ENCODE measurements around the gene RNU2-1.

- TF ChIP-seq, protein P1, sequence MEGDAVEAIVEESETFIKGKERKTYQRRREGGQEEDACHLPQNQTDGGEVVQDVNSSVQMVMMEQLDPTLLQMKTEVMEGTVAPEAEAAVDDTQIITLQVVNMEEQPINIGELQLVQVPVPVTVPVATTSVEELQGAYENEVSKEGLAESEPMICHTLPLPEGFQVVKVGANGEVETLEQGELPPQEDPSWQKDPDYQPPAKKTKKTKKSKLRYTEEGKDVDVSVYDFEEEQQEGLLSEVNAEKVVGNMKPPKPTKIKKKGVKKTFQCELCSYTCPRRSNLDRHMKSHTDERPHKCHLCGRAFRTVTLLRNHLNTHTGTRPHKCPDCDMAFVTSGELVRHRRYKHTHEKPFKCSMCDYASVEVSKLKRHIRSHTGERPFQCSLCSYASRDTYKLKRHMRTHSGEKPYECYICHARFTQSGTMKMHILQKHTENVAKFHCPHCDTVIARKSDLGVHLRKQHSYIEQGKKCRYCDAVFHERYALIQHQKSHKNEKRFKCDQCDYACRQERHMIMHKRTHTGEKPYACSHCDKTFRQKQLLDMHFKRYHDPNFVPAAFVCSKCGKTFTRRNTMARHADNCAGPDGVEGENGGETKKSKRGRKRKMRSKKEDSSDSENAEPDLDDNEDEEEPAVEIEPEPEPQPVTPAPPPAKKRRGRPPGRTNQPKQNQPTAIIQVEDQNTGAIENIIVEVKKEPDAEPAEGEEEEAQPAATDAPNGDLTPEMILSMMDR (IDR thresholded peaks at IDR 0.05) = no peak
- no peak for TF ChIP-seq EP300 (IDR thresholded peaks at IDR 0.05)
These were observed 23.2 kb downstream of the RNU2-1 start for GRCh38 chr17:43210576-43210975.

All from sigmoid colon (tissue), 4 donors.